Adrenal gland (tissue), 12 donors: ENCODE results near the gene NUCKS1. TPM values are rescaled to one million over a fixed set of nuclear protein-coding genes. Genes with fewer than 3 reads are reported as not detected.

Experiments used
- DNase-seq, 7 donors: peaks; one replicate each; pipeline ENCODE4 v3.0.0-alpha.2; 2019 to 2020
- H3K27ac ChIP-seq, 5 donors: fragments of 200-600 bp; sonication (generic) in 4 of 5; 1 replicate in 3 of 5; 2 replicates in 2 of 5; pipeline versions ENCODE4 v1.5.1 to v1.8.0; 2016 to 2020; ENCODE audit warnings: mild to moderate bottlenecking in 1 of 5
- H3K27me3 ChIP-seq: fragments of 200-600 bp; 2 replicates; pipeline ENCODE4 v1.8.0; 2021
- H3K36me3 ChIP-seq, 2 donors: fragments of 200-600 bp; replicated peaks in 1 of 2; 1 replicate in 1 of 2; 2 replicates in 1 of 2; pipeline versions ENCODE4 v1.5.1 to v1.8.0; 2018 to 2022
- H3K4me1 ChIP-seq, 2 donors: fragments of 200-600 bp; replicated peaks in 1 of 2; 1 replicate in 1 of 2; 2 replicates in 1 of 2; pipeline versions ENCODE4 v1.5.1 to v1.8.0; 2018 to 2021
- H3K4me3 ChIP-seq, 4 donors: fragments of 200-600 bp; sonication (generic) in 3 of 4; one replicate each; pipeline ENCODE4 v1.5.1; 2016 to 2018
- H3K9me3 ChIP-seq, 3 donors: fragments of 200-600 bp; sonication (generic) in 1 of 3; replicated peaks in 1 of 3; 1 replicate in 2 of 3; 2 replicates in 1 of 3; pipeline versions ENCODE4 v1.5.1 to v1.8.0; 2016 to 2021
- CTCF ChIP-seq, 6 experiments: fragments of 450-650 bp in 4 of 6; fragments of 200-600 bp in 2 of 6; sonication (generic) in 1 of 6; IDR thresholded peaks; 1 replicate in 5 of 6; 2 replicates in 1 of 6; pipeline versions ENCODE4 v1.5.1 to v1.8.0; 2016 to 2021; ENCODE audit warnings: antibody characterized with exemption in 6 of 6, mild to moderate bottlenecking in 2 of 6, moderate library complexity in 1 of 6
- POLR2A ChIP-seq, 2 donors: fragments of 450-650 bp; IDR thresholded peaks; one replicate each; pipeline ENCODE4 v1.6.1; 2017; ENCODE audit warnings: antibody characterized with exemption in 2 of 2, mild to moderate bottlenecking in 2 of 2, moderate library complexity in 1 of 2
- WGBS, 4 donors: extraction: QIAGEN DNeasy Blood & Tissue Kit in 2 of 4; methylation state at CpG; one replicate each; pipeline versions ENCODE4 v1.1.5 to v1.1.7; 2013 to 2017; 5-methylcytosine and 5-hydroxymethylcytosine counted together
- intact Hi-C, 2 donors: fragments of 100-400 bp; cut with DNase I; formaldehyde crosslinking; loops; one replicate each; pipeline versions ENCODE4 v1.14.1 to v1.15.0; 2022 to 2023
- polyA plus RNA-seq, 3 donors: library from polyadenylated mRNA; stranded (reverse); fragments of 200-250 nt in 2 of 3; fragments of 350-450 nt in 1 of 3; fragmentation: Illumina TruSeq in 1 of 3; extraction: RNeasy Lipid Tissue Mini Kit (QIAGEN cat#74804) in 1 of 3; gene quantifications; one replicate each; pipeline ENCODE4 v1.2.3, GENCODE V29; 2013 to 2014
- total RNA-seq, 9 donors: library from RNA; depleted of rRNA in 4 of 9; stranded (reverse); fragments of >200 nt in 4 of 9; fragments of 120-200 nt in 1 of 9; fragmentation: NEBNext Ultra II Directional in 1 of 9; extraction: Animal tissue kit (Norgen Biotek cat#: 25700) in 1 of 9; gene quantifications; one replicate each; pipeline versions ENCODE4 v1.1.0 to v1.2.4, GENCODE V29; 2013 to 2023
- donor health status: healthy with polysubstance abuse.
- donor health status: Bipolar disorder and iron deficiency.
- donor health status: DM: yes; HTN: yes; CAD: no.
- donor health status: DM: no; HTN: no; CAD: no.
- donor health status: DM: no; HTN: no; CAD: no.
- donor health status: DM: yes; HTN: yes; CAD: no.

Gene NUCKS1
- total and polyA plus RNA-seq, 12 donors, result 33.1 to 161 (median 122) TPM

- no peak overlapping the region for H3K27ac ChIP-seq
- 75 to 79% (median 77%) methylated on average over 10 of the region's 10 CpGs for WGBS, 4 donors
- intact Hi-C loops, result no loop called here
Measured at GRCh38 chr1:205787287-205787916, 37.4 kb upstream of the NUCKS1 start.

GRCh38 chr1:205786601-205787000, 36.6 kb upstream of the NUCKS1 start:
- TF ChIP-seq POLR2A (IDR thresholded peaks at IDR 0.05) (no peak), CTCF (IDR thresholded peaks at IDR 0.05) (no peak)
- peaks cover 0 to 10% of the 10 kb centered on the region in 2 donors for H3K36me3 ChIP-seq
- H3K27ac ChIP-seq, result no peak overlapping the region
- H3K4me1 ChIP-seq, result no peaks in the 10 kb centered on the region
- WGBS, 4 donors, result 61 to 66% (median 65%) methylated on average over 4 of the region's 4 CpGs
- H3K9me3 ChIP-seq, result no peaks in the 10 kb centered on the region
- no peak for DNase-seq
- intact Hi-C loops, result no loop called here
- H3K27me3 ChIP-seq, result no peaks in the 10 kb centered on the region
- H3K4me3 ChIP-seq, result no peak overlapping the region

More at GRCh38 chr1:205787287-205787916, 37.4 kb upstream of the NUCKS1 start:
- no peak for DNase-seq
- Histone ChIP-seq H3K9me3 (no peaks in the 10 kb centered on the region), H3K27me3 (no peaks in the 10 kb centered on the region), H3K4me3 (no peak overlapping the region), H3K4me1 (no peaks in the 10 kb centered on the region), H3K36me3 (peaks cover 0 to 10% of the 10 kb centered on the region in 2 donors)
- TF ChIP-seq CTCF (IDR thresholded peaks at IDR 0.05) (no peak), POLR2A (IDR thresholded peaks at IDR 0.05) (no peak)

GRCh38 chr1:205785446-205785845, 35.5 kb upstream of the NUCKS1 start:
- WGBS, 4 donors, result 92 to 94% (median 93%) methylated on average over 9 of the region's 9 CpGs
- no peak overlapping the region for H3K27ac ChIP-seq

GRCh38 chr1:205783904-205784303, 33.9 kb upstream of the NUCKS1 start:
- H3K4me3 ChIP-seq, result no peak overlapping the region
- intact Hi-C loops, result no loop called here
- WGBS, 4 donors, result 81 to 93% (median 90%) methylated on average over 4 of the region's 4 CpGs
- TF ChIP-seq CTCF (IDR thresholded peaks at IDR 0.05) (no peak), POLR2A (IDR thresholded peaks at IDR 0.05) (no peak)
- H3K27ac ChIP-seq, result peak overlapping the region in 1 of 5 donors; percentile 2
- H3K4me1 ChIP-seq, result no peaks in the 10 kb centered on the region
- H3K9me3 ChIP-seq, result no peaks in the 10 kb centered on the region
- H3K36me3 ChIP-seq, result no peaks in the 10 kb centered on the region
- H3K27me3 ChIP-seq, result no peaks in the 10 kb centered on the region
- DNase-seq, result no peak

More at GRCh38 chr1:205785446-205785845, 35.5 kb upstream of the NUCKS1 start:
- Histone ChIP-seq H3K9me3 (no peaks in the 10 kb centered on the region), H3K4me1 (no peaks in the 10 kb centered on the region), H3K27me3 (no peaks in the 10 kb centered on the region), H3K4me3 (no peak overlapping the region), H3K36me3 (peaks cover 0 to 6% of the 10 kb centered on the region in 2 donors)
- intact Hi-C loops, result no loop called here
- TF ChIP-seq POLR2A (IDR thresholded peaks at IDR 0.05), result no peak
- DNase-seq, result no peak

GRCh38 chr1:205783433-205783795, 33.4 kb upstream of the NUCKS1 start:
- Histone ChIP-seq H3K4me3 (no peak overlapping the region), H3K27ac (no peak overlapping the region), H3K27me3 (no peaks in the 10 kb centered on the region), H3K9me3 (no peaks in the 10 kb centered on the region), H3K4me1 (no peaks in the 10 kb centered on the region), H3K36me3 (no peaks in the 10 kb centered on the region)
- no peak for DNase-seq
- intact Hi-C loops, result no loop called here
- no peak for TF ChIP-seq POLR2A (IDR thresholded peaks at IDR 0.05)
- TF ChIP-seq CTCF (IDR thresholded peaks at IDR 0.05), result no peak
